Smooth muscle cell (in vitro differentiated cells): Measurements from ENCODE around the gene POLR1D. TPM values are rescaled to one million over a fixed set of nuclear protein-coding genes. Genes with fewer than 3 reads are reported as not detected.
A peak's percentile ranks its signal among the peaks of the same experiment; 100 is the strongest.

Experiments used
- DNase-seq: peaks from one replicate; lab custom pipeline; 2025; ENCODE audit not compliant: unreplicated experiment; lab: John Stamatoyannopoulos, UW
- H2AFZ ChIP-seq: fragments of 200-600 bp; sonication (generic); 2 replicates; pipeline ENCODE4 v1.6.0; 2016; ENCODE audit warnings: antibody characterized with exemption, low read depth, mild to moderate bottlenecking
- H3F3A ChIP-seq: fragments of 200-600 bp; sonication (generic); 2 replicates; pipeline ENCODE4 v1.6.0; 2017; ENCODE audit warnings: antibody characterized with exemption, low read depth
- H3K27ac ChIP-seq: fragments of 200-600 bp; sonication (generic); 2 replicates; pipeline ENCODE4 v1.5.1; 2016; ENCODE audit warnings: low read depth, mild to moderate bottlenecking
- H3K27me3 ChIP-seq: fragments of 200-600 bp; sonication (generic); 2 replicates; pipeline ENCODE4 v1.6.1; 2016; ENCODE audit warnings: low read depth, mild to moderate bottlenecking
- H3K36me3 ChIP-seq: fragments of 200-600 bp; sonication (generic); 2 replicates; pipeline ENCODE4 v1.5.1; 2016; ENCODE audit warnings: low read depth
- H3K4me1 ChIP-seq: fragments of 200-600 bp; sonication (generic); 2 replicates; pipeline ENCODE4 v1.5.1; 2016; ENCODE audit warnings: low read depth
- H3K4me2 ChIP-seq: fragments of 200-600 bp; sonication (generic); 2 replicates; pipeline ENCODE4 v1.6.0; 2016; ENCODE audit warnings: mild to moderate bottlenecking
- H3K4me3 ChIP-seq: fragments of 200-600 bp; sonication (generic); 2 replicates; pipeline ENCODE4 v1.5.1; 2016; ENCODE audit warnings: mild to moderate bottlenecking
- H3K79me2 ChIP-seq: fragments of 200-600 bp; sonication (generic); 2 replicates; pipeline ENCODE4 v1.6.0; 2016; ENCODE audit warnings: low read depth, mild to moderate bottlenecking
- H3K9ac ChIP-seq: fragments of 200-600 bp; sonication (generic); 2 replicates; pipeline ENCODE4 v1.6.0; 2016; ENCODE audit warnings: low read depth
- H3K9me3 ChIP-seq: fragments of 200-600 bp; sonication (generic); replicated peaks from 2 replicates; pipeline ENCODE4 v1.5.1; 2016; ENCODE audit warnings: low read depth
- H4K20me1 ChIP-seq: fragments of 200-600 bp; sonication (generic); 2 replicates; pipeline ENCODE4 v1.6.0; 2016; ENCODE audit warnings: low read depth
- CTCF ChIP-seq: fragments of 200-600 bp; sonication (generic); IDR thresholded peaks from 2 replicates; pipeline ENCODE4 v1.5.1; 2017; ENCODE audit warnings: borderline replicate concordance, mild to moderate bottlenecking, antibody characterized with exemption; ENCODE audit not compliant: insufficient read depth, poor library complexity, severe bottlenecking
- WGBS: methylation state at CpG from one replicate; pipeline ENCODE4 v1.1.7; 2016; ENCODE audit warnings: low lambda C conversion rate; 5-methylcytosine and 5-hydroxymethylcytosine counted together
- polyA plus RNA-seq: library from polyadenylated mRNA; unstranded; fragments of >200 nt; fragmentation: Nextera tagmentation; extraction: Ambion mirVana; gene quantifications from 2 replicates; pipeline ENCODE4 v1.2.1, GENCODE V29; 2016
- total RNA-seq: library from RNA; depleted of rRNA; stranded (reverse); fragments of >200 nt; gene quantifications from 2 replicates; pipeline ENCODE4 v1.2.3, GENCODE V29; 2014

The POLR1D gene
- total and polyA plus RNA-seq, 2 experiments from 2014 or later, result 45.7 to 102 TPM

GRCh38 chr13:27644302-27644701 lies 22.6 kb downstream of the POLR1D start:
- H3K36me3 ChIP-seq, result peaks cover 8% of the 10 kb centered on the region
- no peaks in the 10 kb centered on the region for H3K4me1 ChIP-seq
- no peaks in the 10 kb centered on the region for H3K27me3 ChIP-seq
- H3K9me3 ChIP-seq, result no peaks in the 10 kb centered on the region
- H2AFZ ChIP-seq, result no peak overlapping the region
- peaks cover 35% of the 10 kb centered on the region for H3K79me2 ChIP-seq
- peak overlapping the region; percentile 29 for H3K27ac ChIP-seq
- DNase-seq, result no peak
- no peaks in the 10 kb centered on the region for H3F3A ChIP-seq
- no peak overlapping the region for H3K4me3 ChIP-seq
- 6% methylated on average over 1 of the region's 1 CpG for WGBS
- H3K4me2 ChIP-seq, result peak overlapping the region; percentile 23
- peaks cover 46% of the 10 kb centered on the region for H4K20me1 ChIP-seq
- no peak overlapping the region for H3K9ac ChIP-seq
- no peak for TF ChIP-seq CTCF

GRCh38 chr13:27650312-27650711 lies 28.6 kb downstream of the POLR1D start:
- peaks cover 26% of the 10 kb centered on the region for H3K36me3 ChIP-seq
- H3K4me2 ChIP-seq, result no peak overlapping the region
- H3K27me3 ChIP-seq, result no peaks in the 10 kb centered on the region
- H2AFZ ChIP-seq, result no peak overlapping the region
- no peak overlapping the region for H3K4me3 ChIP-seq
- H3K27ac ChIP-seq, result no peak overlapping the region
- H3K4me1 ChIP-seq, result no peaks in the 10 kb centered on the region
- peaks cover 15% of the 10 kb centered on the region for H3K79me2 ChIP-seq
- TF ChIP-seq CTCF, result no peak
- peaks cover 5% of the 10 kb centered on the region for H4K20me1 ChIP-seq
- no peaks in the 10 kb centered on the region for H3F3A ChIP-seq
- peaks cover 8% of the 10 kb centered on the region for H3K9me3 ChIP-seq
- WGBS, result 100% methylated on average over 1 of the region's 1 CpG
- no peak overlapping the region for H3K9ac ChIP-seq
- DNase-seq, result no peak

- no peak overlapping the region for H3K9ac ChIP-seq
- peaks cover 11% of the 10 kb centered on the region for H3K79me2 ChIP-seq
- H2AFZ ChIP-seq, result no peak overlapping the region
- peaks cover 31% of the 10 kb centered on the region for H4K20me1 ChIP-seq
- H3K27me3 ChIP-seq, result no peaks in the 10 kb centered on the region
- H3K9me3 ChIP-seq, result peaks cover 8% of the 10 kb centered on the region
- no peak overlapping the region for H3K4me2 ChIP-seq
- H3K4me1 ChIP-seq, result peaks cover 6% of the 10 kb centered on the region
- TF ChIP-seq CTCF, result no peak
- H3K36me3 ChIP-seq, result peaks cover 20% of the 10 kb centered on the region
- H3F3A ChIP-seq, result no peaks in the 10 kb centered on the region
- DNase-seq, result no peak
- WGBS, result 96% methylated on average over 3 of the region's 3 CpGs
- H3K4me3 ChIP-seq, result no peak overlapping the region
- no peak overlapping the region for H3K27ac ChIP-seq
These were observed 32.4 kb downstream of the POLR1D start for GRCh38 chr13:27654059-27654458.

GRCh38 chr13:27654816-27655215 lies 33.1 kb downstream of the POLR1D start:
- H3K36me3 ChIP-seq, result peaks cover 12% of the 10 kb centered on the region
- H3K9ac ChIP-seq, result no peak overlapping the region
- no peak for DNase-seq
- H3K4me1 ChIP-seq, result peaks cover 6% of the 10 kb centered on the region
- H3K9me3 ChIP-seq, result peaks cover 4% of the 10 kb centered on the region
- H3K27ac ChIP-seq, result no peak overlapping the region
- H2AFZ ChIP-seq, result no peak overlapping the region
- no peak overlapping the region for H3K4me2 ChIP-seq
- WGBS, result 100% methylated on average over 1 of the region's 1 CpG
- no peaks in the 10 kb centered on the region for H3K27me3 ChIP-seq
- H3K4me3 ChIP-seq, result no peak overlapping the region
- H4K20me1 ChIP-seq, result peaks cover 38% of the 10 kb centered on the region
- H3F3A ChIP-seq, result no peaks in the 10 kb centered on the region
- TF ChIP-seq CTCF, result no peak
- H3K79me2 ChIP-seq, result peaks cover 11% of the 10 kb centered on the region
